NCI-H2196 treated with DMSO at 0.1 percent for 48 hours (cell line): Measurements from ENCODE around the gene HEPACAM.
A peak's percentile ranks its signal among the peaks of the same experiment; 100 is the strongest.
"Not testable (repeated sequence)": the region's sequence is repeated elsewhere in the genome, so short reads cannot be mapped to it uniquely, and the experiment has no call there.

ENCODE experiments used
- DNase-seq: peaks from one replicate; lab custom pipeline; 2025; ENCODE audit not compliant: unreplicated experiment; lab: John Stamatoyannopoulos, UW

The HEPACAM gene

GRCh38 chr11:124935548-124936514 is at the start of gene HEPACAM:
TSS of gene HEPACAM (minus strand) at chr11:124936047. CDS start at chr11:124936006, 41 bp downstream.
- DNase-seq = no peak

- DNase-seq = no peak
Measured at GRCh38 chr11:124984512-124984854, 48.6 kb upstream of the HEPACAM start.

- DNase-seq = no peak
Measured at GRCh38 chr11:124983674-124984511, 48.0 kb upstream of the HEPACAM start.

- DNase-seq = no peak
Measured at GRCh38 chr11:124982043-124982442, 46.2 kb upstream of the HEPACAM start.

GRCh38 chr11:124978316-124978715 is 42.5 kb upstream of the HEPACAM start:
- no peak for DNase-seq

- DNase-seq = no peak
Measured at GRCh38 chr11:124977006-124977405, 41.2 kb upstream of the HEPACAM start.

- no peak for DNase-seq
Measured at GRCh38 chr11:124976531-124976930, 40.7 kb upstream of the HEPACAM start.

GRCh38 chr11:124971810-124972209 is 36.0 kb upstream of the HEPACAM start:
- no peak for DNase-seq

- no peak for DNase-seq
Measured at GRCh38 chr11:124970925-124971324, 35.1 kb upstream of the HEPACAM start.

GRCh38 chr11:124968197-124968596 is 32.4 kb upstream of the HEPACAM start:
- DNase-seq = not testable (repeated sequence)

GRCh38 chr11:124961972-124962609 is 26.2 kb upstream of the HEPACAM start:
- peak; percentile 46 for DNase-seq

GRCh38 chr11:124955035-124955434 is 19.2 kb upstream of the HEPACAM start:
- DNase-seq = no peak

GRCh38 chr11:124954590-124954955 is 18.7 kb upstream of the HEPACAM start:
- no peak for DNase-seq

GRCh38 chr11:124953753-124954589 is 18.1 kb upstream of the HEPACAM start, which contains the start of gene CCDC15:
TSS of gene CCDC15 (plus strand) at chr11:124954202. CDS start at chr11:124954733, 531 bp downstream.
- peak; percentile 92 for DNase-seq

- no peak for DNase-seq
Measured at GRCh38 chr11:124951341-124951740, 15.5 kb upstream of the HEPACAM start.

GRCh38 chr11:124950601-124951330 is 14.9 kb upstream of the HEPACAM start:
- DNase-seq = no peak

- DNase-seq = no peak
Measured at GRCh38 chr11:124946735-124947141, 10.9 kb upstream of the HEPACAM start.

GRCh38 chr11:124945826-124946225 is 10.0 kb upstream of the HEPACAM start:
- no peak for DNase-seq

GRCh38 chr11:124944565-124944964 is 8.7 kb upstream of the HEPACAM start:
- DNase-seq = no peak

- DNase-seq = no peak
Measured at GRCh38 chr11:124943741-124944140, 7.9 kb upstream of the HEPACAM start.
